ENCODE results near the gene GAST. TPM values are rescaled to one million over a fixed set of nuclear protein-coding genes. Genes with fewer than 3 reads are reported as not detected.

GAST gene
- total RNA-seq, 1 donor = not detected

DNA sequence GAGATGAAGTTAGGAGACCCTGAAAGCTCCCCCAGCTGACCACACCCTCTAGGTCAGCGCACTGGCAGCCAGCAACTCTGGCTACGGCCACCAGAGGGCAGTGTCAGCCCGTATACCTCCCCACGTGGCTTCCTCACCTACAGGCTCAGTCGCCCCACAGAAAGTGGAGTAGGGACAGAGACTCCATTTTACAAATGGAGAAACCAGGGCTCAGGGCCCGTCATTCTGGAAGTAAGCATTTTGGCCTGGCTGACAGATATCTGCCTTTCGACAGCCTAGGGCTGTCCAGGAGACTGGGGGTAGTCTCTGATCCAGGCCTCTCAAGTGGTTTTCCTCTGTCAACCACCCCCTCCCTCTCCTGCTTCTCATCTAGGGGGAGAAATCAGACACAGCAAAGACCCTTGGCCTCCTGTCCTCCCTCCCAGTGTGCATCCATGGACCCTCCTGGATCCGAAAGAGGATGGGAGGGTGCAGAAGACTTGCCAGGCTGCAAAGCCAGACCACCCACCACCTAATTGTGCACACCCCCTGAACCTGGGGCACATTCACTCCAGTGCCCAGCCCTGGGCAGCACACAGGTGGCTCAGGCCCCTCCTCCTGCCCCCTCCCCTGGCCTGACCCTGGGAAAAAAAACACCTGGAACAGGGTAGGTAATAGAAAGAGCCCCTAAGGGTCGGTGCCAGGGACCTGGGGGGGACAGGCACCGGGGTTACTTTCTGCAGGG is 26.1 kb downstream of the GAST start:
- DNase-seq (ENCODE audit: low read depth in 2 of 3, low spot score in 2 of 3) = peak; percentile 73 to 85 (median 76)

DNA sequence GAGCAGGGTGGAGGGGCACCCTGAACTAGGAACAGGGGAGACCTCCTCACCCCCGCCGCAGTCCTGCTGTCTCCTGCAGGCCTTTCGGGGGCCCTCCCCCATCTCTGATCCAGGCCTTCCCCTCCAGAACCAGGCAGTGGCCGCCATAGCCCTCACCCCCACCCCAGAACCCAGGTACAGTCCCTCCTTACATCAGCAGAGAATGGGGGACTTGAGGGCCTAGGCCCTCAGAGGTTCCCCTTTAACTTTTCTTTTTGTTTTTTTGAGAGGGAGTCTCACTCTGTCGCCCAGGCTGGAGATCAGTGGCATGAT is 26.6 kb downstream of the GAST start:
- DNase-seq (ENCODE audit: low read depth in 2 of 3, low spot score in 2 of 3) = no peak

DNA sequence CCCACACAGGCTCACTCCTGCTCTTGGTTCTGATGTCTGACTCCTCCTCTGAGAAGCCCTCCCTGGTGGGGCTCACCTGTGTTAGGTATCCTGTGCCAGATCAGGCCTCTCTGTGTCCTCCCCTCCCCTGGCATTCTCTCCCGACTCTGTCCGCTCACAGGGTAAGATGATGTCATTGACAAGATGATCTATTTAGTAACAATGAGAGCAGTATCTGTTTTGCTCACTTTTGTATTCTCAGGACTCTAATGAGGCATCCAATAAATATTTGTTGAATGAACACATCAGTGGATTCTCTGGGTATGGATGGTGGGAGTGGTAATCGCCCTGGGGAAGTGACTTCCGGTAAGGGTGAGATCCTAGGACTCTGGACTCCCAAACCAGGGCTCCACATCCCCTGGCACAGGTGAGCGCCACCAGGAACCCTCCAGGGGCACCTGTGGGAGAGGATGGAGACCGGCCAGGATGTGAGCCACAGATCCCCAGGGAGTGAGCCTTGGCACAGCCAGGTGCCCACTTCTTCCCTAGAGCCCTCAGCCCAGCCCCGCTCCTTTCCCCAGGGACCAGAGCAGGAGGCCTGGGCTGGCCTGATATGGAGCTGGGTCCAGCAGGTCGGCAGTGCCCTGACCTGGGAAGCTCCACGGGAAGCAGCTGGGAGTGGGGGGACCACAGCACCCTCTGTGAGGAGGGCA is 27.7 kb downstream of the GAST start:
- DNase-seq (ENCODE audit: low read depth in 2 of 3, low spot score in 2 of 3) = no peak

DNA sequence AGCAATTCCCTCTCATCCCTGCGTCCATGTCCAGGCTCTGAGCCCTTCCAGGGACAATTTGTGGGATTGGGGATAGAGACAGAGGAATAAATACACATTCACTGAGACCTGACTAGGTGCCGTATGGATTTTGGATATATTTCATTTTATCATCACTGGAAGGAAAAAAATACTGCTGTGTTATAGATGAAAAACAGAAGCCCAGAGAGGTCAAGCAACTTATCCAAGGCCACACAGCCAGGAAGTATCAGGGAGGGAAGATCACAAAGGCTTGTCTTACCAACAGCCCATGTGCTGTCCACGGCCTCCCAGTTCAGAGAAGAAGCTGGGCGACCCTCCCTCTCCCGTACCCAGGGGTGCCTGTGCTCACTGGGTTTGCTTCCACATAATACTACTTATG is 28.4 kb downstream of the GAST start:
- no peak for DNase-seq (ENCODE audit: low read depth in 2 of 3, low spot score in 2 of 3)

DNA sequence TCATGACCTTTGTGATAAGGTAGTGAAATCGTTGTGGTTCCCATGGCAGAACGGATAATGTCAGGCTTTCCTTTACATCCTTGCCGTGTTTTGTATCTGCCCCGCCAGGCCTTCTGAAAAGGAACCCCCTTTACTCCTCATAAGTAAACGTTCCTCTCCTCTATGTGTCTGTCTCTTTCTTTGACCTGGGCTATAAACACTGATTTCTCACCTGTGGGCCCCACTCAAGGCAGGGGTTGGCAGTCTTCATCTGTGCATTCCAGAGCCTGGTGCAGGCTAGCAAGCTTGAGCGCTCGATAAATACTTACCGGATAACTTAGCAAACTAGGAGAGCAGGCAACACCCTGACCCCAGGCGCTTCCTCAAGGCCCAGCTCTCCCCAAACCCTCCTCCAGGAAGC is 29.6 kb downstream of the GAST start:
- no peak for DNase-seq (ENCODE audit: low read depth in 2 of 3, low spot score in 2 of 3)

DNA sequence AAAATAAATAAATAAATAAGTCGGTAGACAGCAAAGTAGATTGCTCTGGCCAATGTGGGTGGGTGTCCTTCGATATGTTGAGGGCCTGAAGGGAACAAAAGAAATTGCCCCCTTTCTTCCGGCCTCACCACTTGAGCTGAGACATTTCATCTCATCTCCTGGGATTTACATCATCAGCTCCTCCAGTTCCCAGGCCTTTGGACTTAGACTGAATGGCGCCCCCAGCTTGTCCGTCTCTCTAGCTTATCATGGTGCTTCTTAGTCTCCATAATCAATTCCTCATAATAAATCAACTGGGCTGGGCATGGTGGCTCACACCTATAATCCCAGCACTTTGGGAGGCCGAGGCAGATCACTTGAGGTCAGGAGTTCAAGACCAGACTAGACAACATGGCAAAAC is 36.1 kb downstream of the GAST start:
- DNase-seq (ENCODE audit: low read depth in 2 of 3, low spot score in 2 of 3) = no peak

DNA sequence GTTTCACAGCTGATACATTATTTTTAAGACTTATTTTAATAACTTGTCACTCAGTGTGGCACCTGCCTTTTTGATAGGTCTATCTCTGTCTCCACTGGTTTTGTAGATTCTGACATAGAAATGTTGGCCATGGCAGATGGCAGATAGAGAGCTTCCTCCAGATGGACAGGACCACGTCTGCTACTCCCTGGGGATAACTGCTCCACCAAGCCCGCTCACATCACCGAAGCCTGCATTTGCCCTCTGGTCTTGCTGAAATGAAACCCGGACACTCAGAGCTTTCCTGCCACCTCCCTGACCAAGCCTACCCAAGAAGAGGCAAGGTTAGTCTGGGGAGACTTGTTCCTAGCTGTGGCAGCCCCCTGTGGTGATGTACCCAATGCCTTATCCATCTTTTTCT is 38.7 kb downstream of the GAST start:
- DNase-seq (ENCODE audit: low read depth in 2 of 3, low spot score in 2 of 3) = no peak

DNA sequence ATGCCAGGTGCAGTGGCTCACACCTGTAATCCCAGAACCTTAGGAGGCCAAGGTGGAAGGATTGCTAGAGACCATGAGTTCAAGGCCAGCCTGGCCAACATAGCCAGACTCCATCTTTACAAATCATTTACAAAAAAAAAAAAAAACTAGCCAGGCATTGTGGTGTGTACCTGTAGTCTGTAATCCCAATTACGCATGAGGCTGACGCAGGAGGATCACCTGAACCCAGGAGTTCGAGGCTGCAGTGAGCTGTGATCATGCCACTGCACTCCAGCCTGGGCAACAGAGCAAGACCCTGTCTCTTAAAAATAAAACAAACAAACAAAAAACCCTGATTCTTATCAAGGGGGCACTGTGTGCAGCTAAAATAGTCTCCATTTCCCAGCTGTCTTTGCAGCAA is 39.2 kb downstream of the GAST start:
- DNase-seq (ENCODE audit: low read depth in 2 of 3, low spot score in 2 of 3) = no peak

DNA sequence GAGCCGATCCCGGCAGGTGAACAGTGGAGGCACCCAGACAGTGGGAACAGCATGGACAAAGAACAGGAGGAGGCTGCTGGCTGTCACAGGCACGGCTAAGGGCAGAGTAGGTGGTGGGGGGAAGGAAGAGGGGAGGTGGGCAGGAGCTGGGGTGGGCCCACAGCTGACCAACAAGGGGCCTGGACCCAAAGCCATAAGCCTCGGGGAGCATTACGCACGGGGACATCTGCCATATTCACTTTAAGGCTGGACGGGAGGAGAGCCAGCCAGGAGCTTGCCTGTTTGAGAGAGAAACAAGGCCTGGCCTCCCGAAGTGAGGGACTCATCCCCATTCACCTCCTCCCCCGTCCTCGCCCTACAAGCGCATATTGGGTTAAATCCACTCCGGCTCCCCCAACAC is 41.9 kb downstream of the GAST start:
- DNase-seq (ENCODE audit: low read depth in 2 of 3, low spot score in 2 of 3) = no peak

DNA sequence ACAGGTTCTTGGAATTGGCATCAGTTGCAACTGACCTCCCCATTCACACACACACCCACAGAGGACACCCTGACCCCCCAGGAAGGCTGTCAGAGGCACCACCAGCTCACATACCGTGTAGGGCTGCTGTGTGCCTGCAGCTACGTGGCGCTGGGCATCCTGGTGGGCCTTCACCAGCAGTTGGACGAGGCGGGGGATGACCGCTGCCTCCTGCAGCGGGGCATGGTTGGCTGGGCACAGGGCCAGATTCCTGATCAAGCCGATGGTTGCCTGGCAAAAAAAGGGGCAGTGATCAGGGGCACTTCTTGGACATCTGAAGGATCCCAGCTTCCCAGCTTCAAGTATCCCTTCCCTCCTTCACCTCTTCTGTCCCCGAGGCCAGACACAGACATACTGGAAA is 46.5 kb downstream of the GAST start:
- DNase-seq (ENCODE audit: low read depth in 2 of 3, low spot score in 2 of 3) = no peak

DNA sequence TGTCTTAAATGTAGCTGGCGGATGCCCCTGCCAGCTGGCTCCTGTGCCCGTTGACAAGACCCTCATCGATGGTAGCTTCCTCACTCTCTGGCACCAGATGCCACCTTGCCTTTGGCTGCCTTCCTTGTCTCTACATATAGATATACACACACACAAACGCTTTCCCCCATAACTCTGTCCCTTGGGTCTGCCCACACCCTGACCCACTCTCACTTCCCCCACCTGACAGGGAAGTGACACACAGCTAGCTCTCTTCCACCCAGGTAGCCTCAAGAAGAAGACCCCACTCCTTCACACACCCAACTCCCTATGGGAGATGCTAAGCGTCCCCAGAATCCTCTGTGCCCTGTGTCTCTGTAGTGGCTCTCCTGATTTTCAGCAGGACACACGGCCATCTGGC is 48.7 kb downstream of the GAST start:
- DNase-seq (ENCODE audit: low read depth in 2 of 3, low spot score in 2 of 3) = no peak

DNA sequence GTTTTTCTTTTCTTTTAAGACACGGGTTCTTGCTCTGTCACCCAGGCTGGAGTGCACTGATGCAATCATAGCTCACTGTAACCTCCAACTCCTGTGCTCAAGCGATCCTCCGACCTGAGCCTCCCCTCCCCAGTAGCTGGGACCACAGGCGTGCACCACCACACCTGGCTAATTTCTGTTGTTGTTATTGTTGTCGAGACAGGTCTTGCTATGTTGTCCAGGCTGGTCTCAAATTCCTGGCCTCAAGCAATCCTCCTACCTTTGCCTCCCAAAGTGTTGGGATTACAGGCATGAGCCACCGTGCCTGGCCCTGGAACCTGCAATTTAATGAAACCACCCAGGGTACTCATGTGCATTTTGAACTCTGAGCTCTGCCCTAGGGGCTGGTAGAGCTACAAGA is 50.3 kb downstream of the GAST start:
- no peak for DNase-seq (ENCODE audit: low read depth in 2 of 3, low spot score in 2 of 3)

DNA sequence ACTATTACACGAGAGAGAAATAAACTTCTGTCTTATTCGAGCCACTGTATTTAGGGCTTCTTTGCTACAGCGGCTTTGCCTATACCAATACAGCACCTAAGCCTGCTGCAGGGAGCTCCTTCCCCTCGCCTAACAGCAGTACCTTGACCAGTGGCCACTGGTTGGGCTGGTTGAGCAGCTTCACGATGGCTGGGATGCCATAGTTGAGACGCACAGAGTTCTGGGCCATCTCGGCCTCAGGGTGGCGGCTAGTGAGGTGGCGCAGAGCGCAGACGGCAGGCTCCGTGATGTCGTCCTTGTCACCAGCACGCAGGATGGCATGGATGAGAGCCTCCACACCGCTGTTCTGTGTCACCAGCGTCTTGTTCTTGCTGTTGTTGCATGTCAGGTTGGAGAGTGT is 50.7 kb downstream of the GAST start:
- DNase-seq (ENCODE audit: low read depth in 2 of 3, low spot score in 2 of 3) = no peak

DNA sequence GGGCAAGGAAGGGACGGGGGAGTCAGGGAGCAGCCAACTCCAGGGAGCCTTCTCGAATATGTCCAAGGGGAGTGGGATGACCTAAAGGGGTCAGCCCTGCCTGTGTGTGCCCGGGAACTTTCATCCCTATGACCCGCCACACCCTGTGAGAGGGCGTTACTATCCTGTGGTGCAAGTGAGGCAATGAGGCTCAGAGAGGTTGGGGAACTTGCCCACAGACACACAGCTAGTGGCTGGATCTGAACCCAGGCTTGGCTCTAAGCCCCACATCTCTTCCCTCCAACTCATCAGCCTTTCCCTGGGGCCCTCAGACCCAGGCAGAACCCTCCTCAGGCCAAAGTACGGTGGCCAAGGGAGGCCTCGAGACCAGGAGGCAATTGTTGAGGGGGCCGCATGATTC is 51.2 kb downstream of the GAST start:
- no peak for DNase-seq (ENCODE audit: low read depth in 2 of 3, low spot score in 2 of 3)

Small RNA genes within 50 kb of the gene (small RNA-seq; reads per million reads assigned to genes)
- gene RN7SL399P (not detected), gene RNA5SP442 (not detected)

Other genes starting within 250 kb of the GAST start
- not detected for gene KRT32, start 244.9 kb upstream of the GAST start, total RNA-seq
- gene KRT35, start 231.2 kb upstream of the GAST start, total RNA-seq = not detected
- not detected for gene KRT36, start 222.4 kb upstream of the GAST start, total RNA-seq
- gene KRT13, start 206.7 kb upstream of the GAST start, total RNA-seq = not detected
- not detected for gene KRT15, start 193.4 kb upstream of the GAST start, total RNA-seq
- not detected for gene KRT19, start 184.0 kb upstream of the GAST start, total RNA-seq
- gene KRT9, start 140.3 kb upstream of the GAST start, total RNA-seq = not detected
- gene KRT14, start 125.4 kb upstream of the GAST start, total RNA-seq = not detected
- gene KRT16, start 99.6 kb upstream of the GAST start, total RNA-seq = not detected
- gene KRT17, start 87.8 kb upstream of the GAST start, total RNA-seq = not detected
- 201 TPM for gene EIF1, start 23.4 kb upstream of the GAST start, total RNA-seq
- gene HAP1, start 22.3 kb downstream of the GAST start, total RNA-seq = under 0.01 TPM
- 348 TPM for gene JUP, start 74.4 kb downstream of the GAST start, total RNA-seq
- gene P3H4, start 99.6 kb downstream of the GAST start, total RNA-seq = 8.6 TPM
- 6.5 TPM for gene FKBP10, start 100.7 kb downstream of the GAST start, total RNA-seq
- gene NT5C3B, start 123.9 kb downstream of the GAST start, total RNA-seq = 41.5 TPM
- not detected for gene KLHL10, start 125.5 kb downstream of the GAST start, total RNA-seq
- 21.8 TPM for gene KLHL11, start 153.1 kb downstream of the GAST start, total RNA-seq
- gene ACLY, start 206.6 kb downstream of the GAST start, total RNA-seq = 83.7 TPM
- gene ODAD4, start 218.3 kb downstream of the GAST start, total RNA-seq = 0.54 TPM

Data from hematopoietic multipotent progenitor cell (in vitro differentiated cells).